Lung (tissue), 12 donors: ENCODE measurements around the gene MCM5. TPM values are rescaled to one million over a fixed set of nuclear protein-coding genes. Genes with fewer than 3 reads are reported as not detected.

Experiments used
- ATAC-seq: fragments of 200-7000 bp; cut with Tn5 transposase; one replicate; pipeline ENCODE4 v1.9.1; 2020; ENCODE audit warnings: moderate number of reproducible peaks; ENCODE audit not compliant: insufficient read depth, low FRiP score
- DNase-seq, 3 donors: peaks; one replicate each; pipeline ENCODE4 v3.0.0-alpha.2; 2013 to 2017
- H3K27ac ChIP-seq, 2 donors: one replicate each; pipeline ENCODE4 v1.5.1; 2013; ENCODE audit warnings: mild to moderate bottlenecking in 2 of 2, moderate library complexity in 2 of 2, control low read depth in 1 of 2, inconsistent platforms in 1 of 2, low read depth in 1 of 2, low read length in 1 of 2
- H3K27me3 ChIP-seq, 3 donors: one replicate each; pipeline ENCODE4 v1.5.1; 2013; ENCODE audit warnings: low read length in 2 of 3; ENCODE audit not compliant: control insufficient read depth in 3 of 3, insufficient read depth in 3 of 3
- H3K36me3 ChIP-seq, 4 donors: one replicate each; pipeline ENCODE4 v1.5.1; 2013; ENCODE audit warnings: low read length in 4 of 4, mild to moderate bottlenecking in 1 of 4, moderate library complexity in 1 of 4; ENCODE audit not compliant: control insufficient read depth in 4 of 4, insufficient read depth in 4 of 4
- H3K4me1 ChIP-seq, 5 donors: one replicate each; pipeline ENCODE4 v1.5.1; 2013; ENCODE audit warnings: low read length in 5 of 5, mild to moderate bottlenecking in 2 of 5, moderate library complexity in 1 of 5; ENCODE audit not compliant: control insufficient read depth in 5 of 5, insufficient read depth in 5 of 5
- H3K4me3 ChIP-seq: one replicate; pipeline ENCODE4 v1.5.1; 2013; ENCODE audit warnings: mild to moderate bottlenecking, control low read depth, moderate library complexity
- H3K9ac ChIP-seq, 2 donors: one replicate each; pipeline ENCODE4 v1.5.1; 2013; ENCODE audit warnings: low read length in 2 of 2, control low read depth in 1 of 2; ENCODE audit not compliant: insufficient read depth in 1 of 2
- H3K9me3 ChIP-seq, 4 donors: one replicate each; pipeline ENCODE4 v1.5.1; 2013; ENCODE audit warnings: low read length in 3 of 4, mild to moderate bottlenecking in 1 of 4, moderate library complexity in 1 of 4; ENCODE audit not compliant: control insufficient read depth in 4 of 4, insufficient read depth in 3 of 4
- CTCF ChIP-seq: IDR thresholded peaks from 2 replicates; pipeline ENCODE4 v1.5.1; 2012; ENCODE audit warnings: mild to moderate bottlenecking; ENCODE audit errors: control extremely low read depth, extremely low read depth
- WGBS, 2 donors: extraction: QIAGEN DNeasy Blood & Tissue Kit; methylation state at CpG; one replicate each; pipeline ENCODE4 v1.1.7; 2013; 5-methylcytosine and 5-hydroxymethylcytosine counted together
- polyA plus RNA-seq, 2 donors: library from polyadenylated mRNA; stranded (reverse); fragments of 200-250 nt; gene quantifications; one replicate each; pipeline ENCODE4 v1.2.1, GENCODE V29; 2013
- total RNA-seq, 2 donors: library from RNA; depleted of rRNA in 1 of 2; stranded (reverse); fragments of >200 nt in 1 of 2; gene quantifications; one replicate each; pipeline ENCODE4 v1.2.1, GENCODE V29; 2014 to 2021
- donor health status: control.
- donor health status: control.
- donor health status: Bipolar disorder and iron deficiency.
- donor health status: healthy.
- donor health status: DM: yes; HTN: yes; CAD: no.

The MCM5 gene
- total and polyA plus RNA-seq, 4 donors: 17.6 to 43.1 (median 25.9) TPM

- Histone ChIP-seq H3K4me3 (no peak overlapping the region), H3K9me3 (peaks cover 0 to 1% (median 0%) of the 10 kb centered on the region in 4 donors), H3K36me3 (peaks cover 7 to 67% (median 54%) of the 10 kb centered on the region in 4 donors), H3K27me3 (no peaks in the 10 kb centered on the region), H3K9ac (no peak overlapping the region), H3K4me1 (peaks cover 0 to 4% (median 0%) of the 10 kb centered on the region in 5 donors), H3K27ac (no peak overlapping the region)
- ATAC-seq: no peak
- DNase-seq: no peak
- TF ChIP-seq CTCF: no peak
- WGBS, 2 donors: 96 to 100% methylated on average over 4 of the region's 4 CpGs
Observed at GRCh38 chr22:35413624-35414023, 13.7 kb downstream of the MCM5 start.

GRCh38 chr22:35417606-35418005, 17.7 kb downstream of the MCM5 start:
- no peaks in the 10 kb centered on the region for H3K4me1 ChIP-seq
- ATAC-seq (no peak), DNase-seq (no peak)
- H3K27me3 ChIP-seq: no peaks in the 10 kb centered on the region
- H3K9ac ChIP-seq: no peak overlapping the region
- peaks cover 0 to 3% (median 0%) of the 10 kb centered on the region in 4 donors for H3K9me3 ChIP-seq
- TF ChIP-seq CTCF: no peak
- H3K36me3 ChIP-seq: peaks cover 8 to 69% (median 46%) of the 10 kb centered on the region in 4 donors
- 94 to 97% methylated on average over 9 of the region's 9 CpGs for WGBS, 2 donors
- H3K27ac ChIP-seq: no peak overlapping the region
- H3K4me3 ChIP-seq: no peak overlapping the region

- peaks cover 8 to 72% (median 49%) of the 10 kb centered on the region in 4 donors for H3K36me3 ChIP-seq
Observed at GRCh38 chr22:35418088-35418487, 18.1 kb downstream of the MCM5 start.

More at GRCh38 chr22:35418088-35418487, 18.1 kb downstream of the MCM5 start:
- TF ChIP-seq CTCF: no peak
- Histone ChIP-seq H3K4me1 (no peaks in the 10 kb centered on the region), H3K9me3 (peaks cover 0 to 3% (median 0%) of the 10 kb centered on the region in 4 donors), H3K27me3 (no peaks in the 10 kb centered on the region), H3K27ac (no peak overlapping the region), H3K9ac (no peak overlapping the region), H3K4me3 (no peak overlapping the region)
- no peak for DNase-seq
- WGBS, 2 donors: 80 to 83% methylated on average over 8 of the region's 8 CpGs
- no peak for ATAC-seq
